GM20000 (cell line): ENCODE results near the gene GTF2H4.

Experiments
- DNase-seq: peaks from one replicate; pipeline ENCODE4 v3.0.0; 2012; ENCODE audit warnings: low spot score
- TF ChIP-seq, protein P1 (sequence below): IDR thresholded peaks from 2 replicates; pipeline ENCODE4 v1.5.1; 2012; ENCODE audit warnings: mild to moderate bottlenecking, control low read depth; ENCODE audit errors: extremely low read depth, missing control alignments

Gene GTF2H4

DNA sequence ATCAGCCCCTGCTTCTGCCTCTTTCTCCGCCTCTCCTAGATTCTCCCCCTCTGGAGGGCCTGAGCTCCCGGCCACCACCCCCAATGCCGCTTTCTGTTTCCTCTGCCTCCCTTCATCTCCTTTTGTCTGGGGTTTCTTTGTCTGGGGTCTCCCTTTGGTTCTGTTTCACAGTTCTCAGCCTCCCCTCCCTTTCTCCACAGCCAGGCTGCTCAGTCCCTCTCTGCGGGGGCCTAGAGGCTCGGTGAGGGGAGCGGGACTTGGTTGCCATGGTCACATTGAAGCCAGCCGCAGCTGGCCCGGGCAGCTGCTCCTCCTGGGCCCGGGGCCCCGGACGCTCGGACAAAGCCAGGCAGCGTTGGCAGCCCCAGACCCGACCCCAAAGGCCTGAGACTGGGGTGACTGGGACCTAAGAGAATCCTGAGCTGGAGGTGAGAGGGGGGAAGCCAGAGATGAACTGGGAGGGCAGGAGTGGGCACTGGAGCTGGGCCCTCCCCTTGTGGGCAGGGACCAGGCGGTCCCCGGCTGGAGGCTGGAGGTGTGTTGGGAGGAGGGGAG lies 27.2 kb upstream of the GTF2H4 start:
- TF ChIP-seq, protein P1, sequence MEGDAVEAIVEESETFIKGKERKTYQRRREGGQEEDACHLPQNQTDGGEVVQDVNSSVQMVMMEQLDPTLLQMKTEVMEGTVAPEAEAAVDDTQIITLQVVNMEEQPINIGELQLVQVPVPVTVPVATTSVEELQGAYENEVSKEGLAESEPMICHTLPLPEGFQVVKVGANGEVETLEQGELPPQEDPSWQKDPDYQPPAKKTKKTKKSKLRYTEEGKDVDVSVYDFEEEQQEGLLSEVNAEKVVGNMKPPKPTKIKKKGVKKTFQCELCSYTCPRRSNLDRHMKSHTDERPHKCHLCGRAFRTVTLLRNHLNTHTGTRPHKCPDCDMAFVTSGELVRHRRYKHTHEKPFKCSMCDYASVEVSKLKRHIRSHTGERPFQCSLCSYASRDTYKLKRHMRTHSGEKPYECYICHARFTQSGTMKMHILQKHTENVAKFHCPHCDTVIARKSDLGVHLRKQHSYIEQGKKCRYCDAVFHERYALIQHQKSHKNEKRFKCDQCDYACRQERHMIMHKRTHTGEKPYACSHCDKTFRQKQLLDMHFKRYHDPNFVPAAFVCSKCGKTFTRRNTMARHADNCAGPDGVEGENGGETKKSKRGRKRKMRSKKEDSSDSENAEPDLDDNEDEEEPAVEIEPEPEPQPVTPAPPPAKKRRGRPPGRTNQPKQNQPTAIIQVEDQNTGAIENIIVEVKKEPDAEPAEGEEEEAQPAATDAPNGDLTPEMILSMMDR = no peak
- DNase-seq = no peak

DNA sequence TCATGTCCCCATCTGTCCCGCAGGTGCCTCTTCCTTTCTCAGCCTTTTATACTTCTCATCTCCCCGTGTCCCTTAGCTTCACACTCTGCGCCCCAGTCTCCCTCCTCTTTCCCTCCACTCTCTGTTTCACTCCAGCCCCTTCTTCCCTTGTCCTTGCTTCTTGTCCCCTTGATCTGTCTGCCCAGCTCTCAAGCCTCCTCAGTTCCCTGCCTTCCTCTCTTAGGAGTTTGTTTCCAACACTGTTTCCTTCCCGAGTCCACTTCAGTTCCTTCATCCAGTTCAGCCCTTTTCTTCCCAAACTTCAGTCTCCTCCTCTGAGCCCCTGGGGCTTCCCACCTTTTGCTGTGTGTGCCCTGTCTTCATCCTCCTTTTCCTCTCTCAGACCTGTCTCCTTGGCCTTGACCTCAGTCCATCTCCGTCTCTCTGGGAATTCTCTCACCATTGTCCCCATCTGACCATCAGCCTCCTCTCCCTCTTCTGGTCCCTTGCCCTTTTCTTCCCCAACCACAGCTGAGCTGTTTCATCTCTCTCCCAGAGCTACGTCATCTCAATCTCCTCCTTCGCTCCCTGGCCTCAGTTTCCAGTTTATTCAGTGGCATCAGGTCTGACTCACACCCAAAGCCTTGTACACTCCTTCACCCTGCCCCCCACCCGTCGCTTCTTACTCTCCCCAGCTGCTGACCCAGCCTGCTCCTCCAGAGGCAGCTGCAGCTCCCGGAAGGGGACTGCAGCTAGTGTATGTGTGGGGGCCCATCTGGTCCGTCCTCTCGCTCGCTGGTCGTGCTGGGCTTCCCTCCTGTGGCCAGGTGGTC lies 26.4 kb upstream of the GTF2H4 start:
- TF ChIP-seq, protein P1 = no peak
- no peak for DNase-seq

DNA sequence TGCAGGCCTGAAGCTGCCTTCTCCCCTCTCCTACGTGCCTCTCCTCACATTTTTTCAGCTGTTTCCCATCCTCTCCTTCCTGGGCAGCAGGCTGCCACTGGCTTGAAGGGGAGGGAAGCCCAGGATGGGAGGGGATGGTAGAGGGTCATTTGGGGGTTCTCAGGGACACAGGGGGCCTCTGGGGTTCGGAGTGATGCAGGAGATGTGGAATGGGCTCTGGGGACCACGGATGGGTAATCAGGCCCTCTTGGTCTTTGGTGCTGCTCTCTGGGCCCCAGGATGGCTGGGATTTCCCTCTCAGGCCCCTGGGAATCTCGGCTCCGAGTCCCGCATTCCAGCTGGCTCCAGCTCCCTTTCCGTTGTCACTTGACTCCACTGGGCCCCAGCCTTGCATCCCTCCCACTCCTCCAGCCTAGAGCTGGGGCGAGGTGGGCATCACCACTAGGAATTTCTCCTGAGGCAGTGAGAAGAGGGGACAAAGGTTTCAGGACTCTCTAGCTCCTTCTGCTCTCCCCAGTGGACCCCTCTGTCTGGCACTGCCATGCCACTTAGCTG lies 25.7 kb upstream of the GTF2H4 start:
- TF ChIP-seq, protein P1 = no peak
- peak; percentile 17 for DNase-seq

DNA sequence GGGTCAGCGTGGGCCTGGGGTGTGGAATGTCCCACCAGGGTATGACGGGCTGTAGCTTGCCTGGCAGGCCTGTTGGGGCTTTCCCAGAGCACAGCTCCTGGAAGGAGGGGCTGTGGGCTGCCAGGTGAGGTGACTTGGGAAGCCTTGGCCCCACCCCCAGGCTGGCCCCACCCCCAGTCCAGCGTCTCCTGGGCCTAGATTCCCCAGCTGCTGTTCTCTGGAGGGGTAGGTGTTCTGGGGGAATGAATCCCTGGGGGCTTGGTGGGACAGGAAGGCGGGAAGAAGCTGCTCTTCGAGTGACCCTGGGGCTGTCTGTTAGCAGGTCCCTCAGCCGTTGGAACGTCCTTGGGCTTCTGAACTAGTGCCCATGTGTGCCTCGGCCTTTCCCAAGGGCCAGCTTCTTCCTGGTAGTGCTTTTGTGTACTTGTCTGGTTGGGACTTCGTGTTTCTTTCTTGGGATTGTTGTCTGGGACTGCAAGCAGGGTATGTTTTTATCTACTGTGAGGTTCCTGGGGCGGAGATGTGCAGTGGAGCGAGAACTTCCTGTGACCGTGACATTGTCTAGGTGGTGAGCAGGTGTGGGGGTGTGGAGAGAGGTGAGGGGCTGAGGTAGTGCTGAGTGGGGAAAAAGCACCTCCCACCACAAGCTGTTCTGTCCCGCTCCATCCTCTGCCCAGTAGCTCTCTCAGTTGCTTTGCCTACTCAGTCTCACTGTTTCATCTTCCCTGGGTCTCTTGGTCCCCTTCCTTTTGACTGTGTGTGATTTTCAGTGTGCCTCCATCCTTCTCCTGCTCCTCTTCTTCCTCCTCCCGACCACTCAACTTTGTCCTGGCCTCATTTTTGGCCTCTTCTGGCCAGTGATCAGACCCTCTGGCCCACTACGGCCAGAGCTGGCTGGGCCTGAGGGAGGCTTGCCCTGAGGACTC lies 25.0 kb upstream of the GTF2H4 start:
- DNase-seq = peak; percentile 84
- TF ChIP-seq, protein P1 = no peak

DNA sequence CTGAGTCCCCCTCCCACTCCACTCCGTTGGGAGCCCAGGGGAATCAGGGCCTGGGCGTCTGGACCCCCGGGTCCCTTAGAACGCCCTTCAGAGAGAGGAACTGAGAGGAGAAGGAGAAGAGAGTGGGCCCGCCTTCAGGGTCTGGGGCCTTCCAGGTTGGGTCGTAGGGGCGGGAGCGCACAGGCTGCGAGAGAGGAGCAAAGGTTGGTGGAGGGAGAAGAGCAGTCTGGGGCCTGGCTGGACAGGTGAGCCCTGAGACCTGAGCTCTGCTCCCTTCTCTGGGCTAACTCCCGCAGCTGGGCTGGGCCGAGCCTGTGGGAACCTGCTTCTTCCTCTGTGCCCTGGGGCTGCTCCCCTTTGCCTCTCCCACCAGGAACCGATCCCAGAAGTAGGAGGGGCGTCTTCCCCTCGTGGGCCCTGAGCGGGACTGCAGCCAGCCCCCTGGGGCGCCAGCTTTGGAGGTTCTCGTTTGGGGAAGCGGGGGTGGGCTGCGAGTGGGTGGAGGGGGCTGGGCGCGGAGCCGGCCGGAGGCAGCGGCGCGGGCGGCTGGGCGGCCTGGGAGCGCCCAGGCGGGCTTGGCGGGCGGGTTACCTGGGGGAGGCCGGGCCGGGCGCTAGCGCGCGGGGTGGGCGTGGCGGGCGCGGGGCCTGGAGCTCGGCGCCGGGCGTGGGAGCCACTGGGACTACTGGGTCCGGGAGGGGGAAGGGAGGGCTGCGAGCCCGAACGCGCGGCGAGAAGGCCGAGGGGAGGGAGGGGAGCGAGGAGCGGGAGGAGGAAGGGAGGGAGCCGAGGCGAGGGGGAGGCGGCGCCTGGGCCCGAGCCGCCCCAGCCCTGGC lies 24.1 kb upstream of the GTF2H4 start, which contains the start of gene DDR1:
DDR1 (plus strand) TSS at position 835 of the 836 bp plus-strand sequence. CDS start 4,211 bp downstream, outside the sequence.
- TF ChIP-seq, protein P1 = no peak
- DNase-seq = peak; percentile 92

DNA sequence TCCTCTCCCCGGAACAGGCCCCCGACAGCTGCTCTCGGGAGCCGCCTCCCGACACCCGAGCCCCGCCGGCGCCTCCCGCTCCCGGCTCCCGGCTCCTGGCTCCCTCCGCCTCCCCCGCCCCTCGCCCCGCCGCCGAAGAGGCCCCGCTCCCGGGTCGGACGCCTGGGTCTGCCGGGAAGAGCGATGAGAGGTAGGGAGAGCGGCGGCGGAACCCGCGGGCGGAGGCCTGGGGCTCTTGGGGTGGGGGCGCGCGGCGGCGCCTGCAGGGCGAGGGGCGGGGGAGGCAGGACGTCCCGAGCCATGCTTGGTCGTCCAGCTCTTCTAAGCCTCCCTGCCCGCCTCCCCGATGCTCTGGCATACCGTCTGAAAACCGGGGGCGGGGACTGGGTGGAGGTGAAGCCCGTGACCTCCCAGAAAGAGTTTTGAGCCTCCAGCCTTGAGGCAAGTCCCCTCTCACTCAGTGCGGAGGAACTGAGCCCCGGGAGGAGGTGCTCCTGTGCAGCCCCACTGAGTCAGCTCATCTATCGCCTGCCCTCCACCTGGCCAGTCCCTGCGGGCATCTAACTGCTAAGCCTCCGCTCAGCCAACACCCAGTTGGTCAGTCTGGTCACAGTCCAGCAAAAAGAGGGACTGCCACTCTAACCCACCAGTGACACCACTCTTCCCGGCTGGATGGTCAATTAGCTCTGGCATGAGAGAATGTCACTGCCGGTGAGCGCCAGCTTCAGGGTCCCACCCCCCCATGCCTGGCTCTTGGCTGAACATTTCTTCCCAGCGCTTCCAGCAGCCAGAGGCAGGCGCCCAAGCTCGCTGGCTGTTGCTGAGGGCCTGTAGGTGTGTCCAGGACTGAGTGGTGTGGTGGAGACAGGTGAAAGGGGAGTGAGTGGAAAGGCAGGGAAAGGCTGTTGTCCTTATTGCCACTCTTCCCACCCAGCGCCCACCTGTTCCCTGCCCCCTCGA lies 23.2 kb upstream of the GTF2H4 start:
- TF ChIP-seq, protein P1 = no peak
- DNase-seq = peak; percentile 87
